Adrenal gland (tissue), 12 donors: Measurements from ENCODE around the gene OLFM2. TPM values are rescaled to one million over a fixed set of nuclear protein-coding genes. Genes with fewer than 3 reads are reported as not detected.
A peak's percentile ranks its signal among the peaks of the same experiment; 100 is the strongest.
"Not testable (repeated sequence)": the region's sequence is repeated elsewhere in the genome, so short reads cannot be mapped to it uniquely, and the experiment has no call there.

Source experiments
- DNase-seq, 7 donors: peaks; one replicate each; pipeline ENCODE4 v3.0.0-alpha.2; 2019 to 2020
- H3K27ac ChIP-seq, 5 donors: fragments of 200-600 bp; sonication (generic) in 4 of 5; 1 replicate in 3 of 5; 2 replicates in 2 of 5; pipeline versions ENCODE4 v1.5.1 to v1.8.0; 2016 to 2020; ENCODE audit warnings: mild to moderate bottlenecking in 1 of 5
- H3K27me3 ChIP-seq: fragments of 200-600 bp; 2 replicates; pipeline ENCODE4 v1.8.0; 2021
- H3K36me3 ChIP-seq, 2 donors: fragments of 200-600 bp; replicated peaks in 1 of 2; 1 replicate in 1 of 2; 2 replicates in 1 of 2; pipeline versions ENCODE4 v1.5.1 to v1.8.0; 2018 to 2022
- H3K4me1 ChIP-seq, 2 donors: fragments of 200-600 bp; replicated peaks in 1 of 2; 1 replicate in 1 of 2; 2 replicates in 1 of 2; pipeline versions ENCODE4 v1.5.1 to v1.8.0; 2018 to 2021
- H3K4me3 ChIP-seq, 4 donors: fragments of 200-600 bp; sonication (generic) in 3 of 4; one replicate each; pipeline ENCODE4 v1.5.1; 2016 to 2018
- H3K9me3 ChIP-seq, 3 donors: fragments of 200-600 bp; sonication (generic) in 1 of 3; replicated peaks in 1 of 3; 1 replicate in 2 of 3; 2 replicates in 1 of 3; pipeline versions ENCODE4 v1.5.1 to v1.8.0; 2016 to 2021
- CTCF ChIP-seq, 6 experiments: fragments of 450-650 bp in 4 of 6; fragments of 200-600 bp in 2 of 6; sonication (generic) in 1 of 6; IDR thresholded peaks; 1 replicate in 5 of 6; 2 replicates in 1 of 6; pipeline versions ENCODE4 v1.5.1 to v1.8.0; 2016 to 2021; ENCODE audit warnings: antibody characterized with exemption in 6 of 6, mild to moderate bottlenecking in 2 of 6, moderate library complexity in 1 of 6
- POLR2A ChIP-seq, 2 donors: fragments of 450-650 bp; IDR thresholded peaks; one replicate each; pipeline ENCODE4 v1.6.1; 2017; ENCODE audit warnings: antibody characterized with exemption in 2 of 2, mild to moderate bottlenecking in 2 of 2, moderate library complexity in 1 of 2
- whole genome bisulfite sequencing, 4 donors: extraction: QIAGEN DNeasy Blood & Tissue Kit in 2 of 4; methylation state at CpG; one replicate each; pipeline versions ENCODE4 v1.1.5 to v1.1.7; 2013 to 2017; 5-methylcytosine and 5-hydroxymethylcytosine counted together
- intact Hi-C, 2 donors: fragments of 100-400 bp; cut with DNase I; formaldehyde crosslinking; loops; one replicate each; pipeline versions ENCODE4 v1.14.1 to v1.15.0; 2022 to 2023
- polyA plus RNA-seq, 3 donors: library from polyadenylated mRNA; stranded (reverse); fragments of 200-250 nt in 2 of 3; fragments of 350-450 nt in 1 of 3; fragmentation: Illumina TruSeq in 1 of 3; extraction: RNeasy Lipid Tissue Mini Kit (QIAGEN cat#74804) in 1 of 3; gene quantifications; one replicate each; pipeline ENCODE4 v1.2.3, GENCODE V29; 2013 to 2014
- total RNA-seq, 9 donors: library from RNA; depleted of rRNA in 4 of 9; stranded (reverse); fragments of >200 nt in 4 of 9; fragments of 120-200 nt in 1 of 9; fragmentation: NEBNext Ultra II Directional in 1 of 9; extraction: Animal tissue kit (Norgen Biotek cat#: 25700) in 1 of 9; gene quantifications; one replicate each; pipeline versions ENCODE4 v1.1.0 to v1.2.4, GENCODE V29; 2013 to 2023
- donor health status: healthy with polysubstance abuse.
- donor health status: Bipolar disorder and iron deficiency.
- donor health status: DM: yes; HTN: yes; CAD: no.
- donor health status: DM: no; HTN: no; CAD: no.
- donor health status: DM: no; HTN: no; CAD: no.
- donor health status: DM: yes; HTN: yes; CAD: no.

Gene OLFM2
- total and polyA plus RNA-seq, 12 donors = 2.2 to 76.2 (median 51.5) TPM

GRCh38 chr19:9834307-9834725, 102.0 kb downstream of the OLFM2 start:
- intact Hi-C loops = no loop called here
- no peak overlapping the region for H3K27ac ChIP-seq
- WGBS, 4 donors = 59 to 66% (median 65%) methylated on average over 6 of the region's 6 CpGs

GRCh38 chr19:9828551-9829063, 107.7 kb downstream of the OLFM2 start:
- H3K27ac ChIP-seq = peak overlapping the region in 1 of 5 donors; percentile 86
- peak overlapping the region in 3 of 4 donors; percentile 78 to 96 (median 84) for H3K4me3 ChIP-seq
- H3K27me3 ChIP-seq = no peaks in the 10 kb centered on the region
- H3K36me3 ChIP-seq = peaks cover 0 to 15% of the 10 kb centered on the region in 2 donors
- no peak for DNase-seq
- 30 to 37% (median 35%) methylated on average over 7 to 13 of the region's 13 CpGs for WGBS, 4 donors
- no peak for TF ChIP-seq POLR2A (IDR thresholded peaks at IDR 0.05)
- no peak for TF ChIP-seq CTCF (IDR thresholded peaks at IDR 0.05)
- peaks cover 7 to 22% of the 10 kb centered on the region in 2 donors for H3K4me1 ChIP-seq
- intact Hi-C loops = no loop called here
- no peaks in the 10 kb centered on the region for H3K9me3 ChIP-seq

More at GRCh38 chr19:9834307-9834725, 102.0 kb downstream of the OLFM2 start:
- Histone ChIP-seq H3K9me3 (no peaks in the 10 kb centered on the region), H3K4me1 (peaks cover 6 to 16% of the 10 kb centered on the region in 2 donors), H3K27me3 (no peaks in the 10 kb centered on the region), H3K36me3 (peaks cover 0 to 28% of the 10 kb centered on the region in 2 donors), H3K4me3 (peak overlapping the region in 1 of 4 donors; percentile 73)
- DNase-seq = no peak
- TF ChIP-seq CTCF (IDR thresholded peaks at IDR 0.05) (no peak), POLR2A (IDR thresholded peaks at IDR 0.05) (no peak)

DNA sequence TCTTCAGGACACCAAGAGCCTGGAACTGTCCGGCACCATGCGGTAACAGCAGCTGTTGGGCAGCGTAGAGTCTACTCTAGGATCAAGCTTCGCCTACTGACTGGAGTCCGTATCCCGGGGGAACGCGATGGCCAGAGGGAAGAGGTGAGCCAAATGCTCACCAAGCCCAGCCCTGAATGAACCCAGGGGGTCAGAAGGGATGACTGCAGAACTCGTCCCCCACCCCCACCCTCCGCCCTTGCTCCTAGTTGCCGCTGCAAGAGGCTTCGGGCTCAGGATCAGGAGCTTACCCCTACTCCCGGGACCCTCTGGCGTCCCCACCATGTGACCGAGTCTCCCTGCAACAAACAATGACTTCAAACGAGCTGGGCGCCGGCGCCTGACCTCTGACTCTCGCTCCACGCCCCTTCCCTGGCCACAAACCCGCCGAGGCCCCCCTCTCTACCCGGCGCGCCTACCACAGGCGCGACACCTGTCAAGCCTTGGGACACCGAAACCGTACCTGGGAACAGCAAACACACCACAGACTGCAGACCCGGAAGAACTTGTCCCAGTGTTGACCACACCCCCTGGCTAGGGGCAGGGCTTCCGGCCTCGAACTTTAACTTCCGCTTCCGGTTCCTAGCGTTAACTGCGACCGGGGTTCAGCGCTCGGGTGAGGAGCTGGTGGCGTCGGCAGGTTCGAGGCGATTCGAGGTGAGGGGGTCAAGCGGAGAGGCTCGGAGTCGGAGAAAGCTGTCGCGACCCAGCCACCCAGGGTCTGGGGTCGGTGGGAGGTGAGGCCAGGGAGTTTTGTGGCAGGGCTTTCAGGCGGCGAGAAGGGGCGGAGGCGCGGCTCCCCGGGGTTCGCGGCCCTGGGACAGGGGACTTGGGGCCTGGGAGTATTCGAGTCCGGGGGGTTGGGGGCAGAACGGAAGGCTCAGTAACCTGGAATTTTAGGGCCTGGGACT, 108.8 kb downstream of the OLFM2 start, which contains the start of gene UBL5:
Gene UBL5 (plus strand): TSS at position 630 of the 950 bp plus-strand sequence. CDS start 420 bp downstream, outside the sequence.
- Histone ChIP-seq H3K4me3 (peak within 1 kb of the TSS; percentile 58 to 96 (median 81)), H3K36me3 (peaks cover 0 to 15% of the 10 kb centered on the region in 2 donors), H3K9me3 (no peaks in the 10 kb centered on the region), H3K27me3 (no peaks in the 10 kb centered on the region), H3K27ac (peak within 1 kb of the TSS in 4 of 5 donors; percentile 41 to 86 (median 64)), H3K4me1 (peaks cover 7 to 22% of the 10 kb centered on the region in 2 donors)
- peak; percentile 83 to 94 (median 88) for DNase-seq
- WGBS, 4 donors = 0 to 1% (median 0%) methylated on average over 5 to 62 of the region's 62 CpGs
- peak; percentile 61 to 79 for TF ChIP-seq POLR2A (IDR thresholded peaks at IDR 0.05)
- no peak for TF ChIP-seq CTCF (IDR thresholded peaks at IDR 0.05)
- intact Hi-C loops = no loop called here

- peaks cover 7 to 18% of the 10 kb centered on the region in 2 donors for H3K4me1 ChIP-seq
- no peaks in the 10 kb centered on the region for H3K9me3 ChIP-seq
- TF ChIP-seq CTCF (IDR thresholded peaks at IDR 0.05) (no peak), POLR2A (IDR thresholded peaks at IDR 0.05) (no peak)
- 79 to 85% (median 83%) methylated on average over 5 of the region's 5 CpGs for WGBS, 4 donors
- intact Hi-C loops = no loop called here
- H3K4me3 ChIP-seq = no peak overlapping the region
- no peaks in the 10 kb centered on the region for H3K36me3 ChIP-seq
- H3K27me3 ChIP-seq = no peaks in the 10 kb centered on the region
- H3K27ac ChIP-seq = no peak overlapping the region
- no peak for DNase-seq
Observed at GRCh38 chr19:9823816-9824215, 112.5 kb downstream of the OLFM2 start.

DNA sequence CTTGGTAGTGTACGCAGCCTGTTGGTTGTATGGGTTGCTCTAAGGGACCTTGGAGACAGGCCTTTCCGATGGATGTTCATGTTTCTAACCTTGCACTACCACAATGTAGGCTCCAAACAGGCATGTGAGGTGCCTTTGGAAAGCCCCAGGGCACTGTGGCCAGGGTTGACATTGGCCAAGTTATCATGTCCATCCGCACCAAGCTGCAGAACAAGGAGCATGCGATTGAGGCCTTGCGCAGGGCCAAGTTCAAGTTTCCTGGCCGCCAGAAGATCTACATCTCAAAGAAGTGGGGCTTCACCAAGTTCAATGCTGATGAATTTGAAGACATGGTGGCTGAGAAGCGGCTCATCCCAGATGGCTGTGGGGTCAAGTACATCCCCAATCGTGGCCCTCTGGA, 116.3 kb downstream of the OLFM2 start:
- Histone ChIP-seq H3K4me3 (peak overlapping the region in 1 of 4 donors; percentile 28), H3K4me1 (peaks cover 5 to 16% of the 10 kb centered on the region in 2 donors), H3K27ac (peak overlapping the region in 3 of 5 donors; percentile 28 to 97 (median 68))
- H3K27me3 ChIP-seq, H3K9me3 ChIP-seq, intact Hi-C loops, H3K36me3 ChIP-seq: not testable (repeated sequence)
- DNase-seq = peak in 3 of 7 donors; percentile 40 to 70 (median 53)
- 83 to 92% (median 88%) methylated on average over 6 to 8 of the region's 8 CpGs for WGBS, 4 donors
